Activated CD8-positive, alpha-beta memory T cell treated with anti-CD3 and anti-CD28 coated beads, Interleukin-2, amount 50 U/mL, for 1 hour (primary cell): ENCODE data around the gene DZIP3.
"Not testable (repeated sequence)": the region's sequence is repeated elsewhere in the genome, so short reads cannot be mapped to it uniquely, and the experiment has no call there.

Experiments
- DNase-seq: peaks from one replicate; pipeline ENCODE4 v3.0.0-alpha.2; 2020; ENCODE audit errors: extremely low read depth

The DZIP3 gene

DNA sequence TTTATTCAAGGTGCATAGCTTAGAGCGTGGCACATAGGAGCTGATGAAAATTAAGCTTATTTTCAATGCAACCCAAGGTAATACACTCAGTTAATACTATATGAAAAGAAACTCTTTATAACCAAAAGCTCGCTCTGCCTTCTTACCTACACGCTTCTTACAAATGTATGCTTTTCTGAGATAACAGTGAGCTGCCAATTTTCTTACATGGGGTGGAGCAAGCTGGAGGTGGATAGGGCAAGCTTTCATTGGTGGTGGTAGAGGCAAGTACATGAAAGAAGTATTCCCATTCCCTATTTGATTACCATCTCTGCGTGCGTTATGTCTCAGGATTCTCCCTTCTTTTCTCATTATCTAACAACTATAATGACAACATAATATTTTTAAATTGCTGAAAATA is 8.9 kb downstream of the DZIP3 start:
- DNase-seq: no peak

DNA sequence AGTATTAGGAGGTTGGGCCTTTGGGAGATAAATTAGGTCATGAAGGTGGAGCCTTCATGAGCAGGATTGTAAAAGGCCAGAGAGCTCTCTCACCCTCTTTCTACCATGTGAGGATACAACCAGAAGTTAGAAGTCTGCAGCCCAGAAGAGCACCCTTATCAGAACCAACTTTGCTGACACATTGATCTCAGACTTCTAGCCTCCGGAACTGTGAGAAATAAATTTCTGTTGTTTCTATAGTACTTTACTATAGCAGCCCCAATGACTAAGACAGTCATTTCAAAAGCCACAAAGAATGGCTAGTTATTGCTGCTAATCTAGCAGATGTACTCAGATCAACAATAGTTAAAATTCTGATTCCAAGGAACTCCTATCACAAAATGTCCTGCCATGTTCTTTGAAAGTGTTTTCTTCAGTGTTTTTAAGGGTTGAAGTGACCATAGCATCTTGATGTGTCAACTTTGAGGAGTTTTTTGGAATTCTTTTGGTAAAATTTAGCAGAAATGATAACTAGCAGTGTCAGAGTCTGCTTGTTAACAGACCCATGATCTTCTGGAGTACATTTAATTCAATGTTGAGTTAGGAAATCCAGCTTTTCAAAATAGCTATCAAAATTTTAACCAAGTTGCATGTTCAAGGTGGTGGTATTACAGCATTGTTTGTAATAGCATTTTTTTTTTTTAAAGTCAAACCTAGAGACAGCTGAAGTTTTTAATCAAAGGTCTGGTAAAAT is 10.3 kb downstream of the DZIP3 start:
- DNase-seq: no peak

DNA sequence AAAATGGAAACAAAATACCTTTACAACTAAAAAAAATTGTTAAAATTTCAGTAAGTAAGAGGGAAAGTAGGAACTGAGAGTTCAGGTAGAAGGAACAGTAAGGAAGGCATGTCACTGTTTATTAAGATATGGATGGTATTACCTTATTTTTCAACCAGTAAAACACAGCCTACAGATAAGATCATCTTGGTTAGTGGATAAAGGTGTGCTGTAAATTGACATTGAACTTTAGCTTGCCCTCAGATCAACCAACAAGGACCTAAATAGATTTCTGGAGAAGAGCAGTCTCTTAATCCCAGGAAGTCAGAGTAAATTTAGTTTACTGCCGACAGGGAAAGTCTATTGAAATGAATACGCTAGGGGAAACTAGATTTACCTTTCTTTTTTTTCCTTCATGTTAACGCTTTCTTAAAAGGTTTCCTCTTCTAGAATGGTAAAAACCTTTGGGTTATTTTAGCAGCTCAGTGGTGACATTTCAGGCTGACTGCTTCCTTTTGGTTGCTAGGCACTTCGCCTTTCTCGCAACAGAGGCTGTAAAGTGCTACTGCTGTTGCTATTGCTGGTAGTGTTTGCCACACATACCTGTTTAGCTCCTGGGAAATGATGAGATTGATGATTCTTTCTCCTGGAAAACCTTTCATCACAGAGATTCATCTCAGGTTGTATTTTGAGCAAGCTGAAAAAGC is 12.9 kb downstream of the DZIP3 start:
- no peak for DNase-seq

DNA sequence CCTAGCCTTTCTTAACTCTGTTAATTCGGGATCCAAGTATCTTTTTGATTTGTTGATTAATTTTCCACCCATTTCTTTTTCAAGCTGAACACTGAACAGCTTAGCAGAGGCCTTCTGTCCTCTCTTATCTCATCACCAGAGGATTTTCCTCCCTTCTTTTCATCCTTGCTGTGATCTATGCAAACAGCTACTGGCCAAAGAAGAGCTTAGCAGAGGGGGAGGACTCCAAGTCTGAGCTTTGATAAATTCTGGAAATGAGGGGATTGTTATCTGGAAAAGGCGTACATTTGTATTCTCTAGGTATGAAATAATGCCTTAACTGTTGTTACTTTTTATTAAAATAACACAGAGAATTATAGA is 13.4 kb downstream of the DZIP3 start:
- DNase-seq: no peak

DNA sequence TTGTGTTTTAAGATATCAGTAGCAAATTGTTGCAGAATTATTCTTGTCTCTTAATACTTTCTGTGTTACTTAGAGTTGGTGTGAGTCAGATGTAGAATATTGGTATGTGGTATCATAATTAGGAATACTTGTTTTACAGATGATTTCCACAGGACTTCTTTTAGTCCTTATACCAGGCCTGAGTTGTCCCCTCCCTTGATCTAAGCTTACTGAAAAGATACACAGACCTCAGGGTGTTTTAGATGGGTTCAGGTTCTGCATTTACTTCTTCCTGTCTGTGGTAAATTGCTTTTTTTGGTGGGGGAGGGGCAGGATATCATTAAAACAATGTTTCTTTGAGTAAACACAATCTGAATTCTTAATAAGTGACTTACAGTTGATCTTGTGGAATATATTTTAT is 14.2 kb downstream of the DZIP3 start:
- no peak for DNase-seq

DNA sequence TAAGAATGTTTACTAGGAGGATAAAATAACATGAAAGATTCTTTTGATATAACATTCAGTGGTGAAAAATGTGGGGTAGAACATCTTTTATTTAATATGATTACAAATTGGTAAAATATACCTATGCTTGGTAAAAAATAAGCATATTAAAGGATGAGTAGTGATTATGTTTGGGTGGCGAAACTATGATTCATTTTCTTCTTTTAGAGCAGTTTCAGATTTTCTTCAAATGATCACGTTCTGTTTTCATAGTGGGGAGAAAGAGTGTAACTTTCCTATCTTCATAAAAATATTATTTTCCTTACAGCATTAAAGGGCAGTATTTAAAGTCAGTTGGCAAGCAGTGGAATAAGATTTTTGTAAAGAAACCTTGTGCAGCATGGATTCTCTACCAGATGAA is 15.5 kb downstream of the DZIP3 start:
- no peak for DNase-seq

DNA sequence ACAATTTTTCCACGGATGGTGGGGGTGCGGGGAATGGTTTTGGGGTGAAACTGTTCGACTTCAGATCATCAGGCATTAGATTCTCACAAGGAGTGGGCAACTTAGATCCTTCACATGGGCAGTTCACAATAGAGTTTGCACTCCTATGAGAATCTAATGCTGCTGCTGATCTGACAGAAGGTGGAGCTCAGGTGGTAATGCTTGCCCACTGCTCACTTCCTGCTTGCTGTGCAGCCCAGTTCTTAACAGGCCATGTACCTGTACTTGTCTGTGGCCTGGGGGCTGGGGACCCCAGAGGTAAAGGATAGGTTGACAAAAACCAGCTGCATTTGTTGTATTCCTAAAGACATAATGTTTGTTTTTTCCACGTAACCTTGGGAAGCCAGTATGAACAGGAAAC is 16.0 kb downstream of the DZIP3 start:
- no peak for DNase-seq

DNA sequence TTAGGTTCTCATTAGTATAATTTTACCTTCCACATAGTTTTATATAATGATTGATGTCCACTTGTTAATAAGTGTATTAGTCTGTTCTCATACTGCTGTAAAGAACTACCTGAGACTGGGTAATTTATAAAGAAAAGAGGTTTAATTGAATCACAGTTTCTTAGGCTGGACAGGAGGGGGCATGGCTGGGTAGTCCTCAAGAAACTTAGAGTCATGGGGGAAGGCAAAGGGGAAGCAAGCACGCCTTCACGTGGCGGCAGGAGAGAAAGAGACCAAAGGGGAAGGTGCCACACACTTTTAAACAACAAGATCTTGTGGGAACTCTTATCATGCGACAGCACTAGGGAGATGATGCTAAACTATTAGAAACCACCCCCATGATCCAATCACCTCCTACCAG is 19.2 kb downstream of the DZIP3 start:
- no peak for DNase-seq

DNA sequence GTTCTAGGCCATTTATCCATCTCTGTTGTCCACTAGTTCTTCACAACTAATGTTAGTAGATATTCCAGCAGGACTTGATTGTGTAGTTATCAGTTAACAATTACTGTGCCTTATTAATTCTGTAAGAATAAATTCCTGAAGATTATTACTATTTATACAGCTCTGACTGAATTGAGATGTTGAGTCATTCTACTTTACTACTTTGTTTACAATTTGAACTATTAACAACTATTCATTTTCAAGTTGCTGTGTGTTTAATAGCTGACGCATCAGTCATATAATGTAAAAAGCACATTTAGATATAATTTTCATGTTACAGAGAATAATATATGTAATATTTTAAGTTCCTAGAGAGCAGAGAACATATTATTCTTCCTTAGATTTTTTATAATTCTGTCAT is 21.1 kb downstream of the DZIP3 start:
- no peak for DNase-seq

DNA sequence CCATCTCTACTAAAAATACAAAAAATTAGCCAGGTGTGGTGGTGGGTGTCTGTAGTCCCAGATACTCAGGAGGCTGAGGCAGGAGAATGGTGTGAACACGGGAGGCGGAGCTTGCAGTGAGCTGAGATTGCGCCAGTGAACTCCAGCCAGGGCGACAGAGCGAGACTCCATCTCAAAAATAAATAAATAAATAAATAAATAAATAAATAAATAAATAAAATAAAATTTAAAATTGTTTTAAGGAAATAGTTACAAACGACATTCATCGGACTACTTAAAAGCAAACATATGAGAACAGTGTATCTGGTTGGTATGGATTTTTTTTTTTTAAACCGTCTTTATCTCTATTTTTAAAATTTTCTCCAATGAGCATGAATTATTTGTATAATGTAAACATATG is 26.6 kb downstream of the DZIP3 start:
- DNase-seq: not testable (repeated sequence)

DNA sequence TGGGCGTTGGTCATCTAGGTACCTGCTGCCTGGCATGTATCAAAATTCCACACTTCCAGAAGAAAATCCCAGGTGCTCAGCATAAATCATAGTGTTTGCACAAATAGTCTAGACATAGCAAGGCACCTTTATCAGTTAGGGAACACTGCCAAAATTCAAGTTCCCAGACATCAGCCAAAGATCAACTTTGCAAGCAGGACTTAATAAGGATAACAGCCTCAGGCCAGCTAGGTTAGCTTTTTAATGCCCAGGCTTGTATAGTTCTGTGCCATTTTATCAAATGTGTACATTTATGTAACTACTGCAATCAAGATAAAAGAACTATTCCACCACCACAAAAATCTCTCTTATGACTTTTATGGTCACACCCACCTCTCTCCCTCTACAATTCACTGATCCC is 30.7 kb downstream of the DZIP3 start:
- no peak for DNase-seq

DNA sequence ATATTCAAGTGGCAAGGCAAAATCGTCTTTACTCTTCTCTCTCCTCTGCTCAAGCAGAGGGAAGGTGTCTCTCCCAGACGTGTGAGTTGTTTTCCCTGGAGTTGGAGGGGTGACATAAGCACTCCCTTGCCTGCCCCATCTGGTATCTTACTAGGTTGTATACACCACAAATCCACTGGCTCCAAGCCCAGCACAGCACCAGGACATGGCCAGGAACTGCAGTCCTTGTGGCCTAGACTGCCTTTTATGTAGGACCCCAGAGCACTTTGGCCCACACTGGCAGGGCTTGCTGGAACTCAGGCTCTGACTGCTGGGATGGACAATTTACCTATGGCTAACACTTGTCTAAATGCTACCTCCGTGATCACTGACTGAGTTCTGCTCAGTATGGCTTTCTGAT is 34.0 kb downstream of the DZIP3 start:
- DNase-seq: no peak

DNA sequence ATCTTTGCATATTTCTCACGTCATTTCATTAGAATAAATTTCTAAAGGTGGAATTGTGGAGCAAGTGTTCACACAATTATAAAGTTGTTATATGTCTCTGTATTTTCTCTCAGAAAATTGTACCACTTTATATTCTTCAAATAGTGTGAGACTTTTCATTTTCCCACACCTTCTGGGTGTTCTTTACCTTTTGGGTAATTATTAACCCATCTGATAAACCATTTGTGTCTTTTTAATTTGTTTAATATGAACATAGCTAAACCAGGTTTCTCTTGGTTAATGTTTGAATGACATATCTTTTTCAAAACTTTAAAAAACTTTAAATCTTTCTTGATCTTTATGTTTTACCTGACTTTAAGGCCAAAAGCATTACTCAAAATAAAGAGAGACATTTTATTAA is 40.5 kb downstream of the DZIP3 start:
- no peak for DNase-seq

DNA sequence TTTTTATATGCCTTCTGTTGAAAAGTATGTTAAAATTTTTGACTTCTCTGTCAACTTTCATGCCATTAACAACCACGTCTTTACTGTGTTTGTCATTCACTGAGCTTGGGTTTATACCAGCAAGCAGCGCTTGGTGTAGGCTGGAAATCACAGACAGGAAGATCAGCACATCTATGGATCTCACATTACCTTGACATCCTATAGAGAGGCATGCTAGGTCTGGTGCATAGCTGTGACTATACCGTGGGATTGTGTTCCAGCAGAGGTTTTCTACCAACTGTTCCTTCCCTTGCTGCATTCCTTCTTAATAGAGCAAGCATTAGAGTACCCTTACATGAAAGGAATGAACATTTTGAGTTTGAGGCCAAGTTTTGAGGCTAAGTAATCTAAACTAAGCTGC is 53.0 kb downstream of the DZIP3 start:
- no peak for DNase-seq

DNA sequence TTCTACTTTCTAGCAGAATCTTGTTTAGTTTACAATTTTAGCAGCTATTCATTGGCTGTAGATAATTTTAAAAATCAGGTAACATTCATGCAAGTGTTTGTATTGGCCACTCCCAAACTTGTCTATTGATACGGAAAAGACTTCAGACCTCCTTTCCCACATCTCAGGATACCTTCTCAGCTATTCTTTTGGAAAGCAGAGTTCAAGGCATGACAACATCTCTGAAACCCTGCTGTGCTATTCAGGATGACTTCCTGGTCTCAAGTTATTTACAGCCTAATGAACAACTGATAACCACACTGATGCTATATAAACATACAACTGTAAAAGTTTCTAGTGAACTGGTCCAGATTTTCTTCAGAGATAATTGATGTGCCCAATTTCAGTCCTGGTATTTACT is 55.8 kb downstream of the DZIP3 start:
- DNase-seq: no peak

DNA sequence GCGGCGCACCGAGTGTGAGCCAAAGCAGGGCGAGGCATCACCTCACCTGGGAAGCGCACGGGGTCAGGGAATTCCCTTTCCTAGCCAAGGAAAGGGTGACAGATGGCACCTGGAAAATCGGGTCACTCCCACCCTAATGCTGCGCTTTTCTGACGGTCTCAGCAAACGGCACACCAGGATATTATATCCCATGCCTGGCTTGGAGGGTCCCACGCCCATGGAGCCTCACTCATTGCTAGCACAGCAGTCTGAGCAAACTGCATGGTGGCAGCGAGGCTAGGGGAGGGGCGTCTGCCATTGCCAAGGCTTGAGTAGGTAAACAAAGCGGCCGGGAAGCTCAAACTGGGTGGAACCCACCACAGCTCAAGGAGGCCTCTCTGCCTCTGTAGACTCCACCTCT is 66.1 kb downstream of the DZIP3 start:
- DNase-seq: not testable (repeated sequence)

DNA sequence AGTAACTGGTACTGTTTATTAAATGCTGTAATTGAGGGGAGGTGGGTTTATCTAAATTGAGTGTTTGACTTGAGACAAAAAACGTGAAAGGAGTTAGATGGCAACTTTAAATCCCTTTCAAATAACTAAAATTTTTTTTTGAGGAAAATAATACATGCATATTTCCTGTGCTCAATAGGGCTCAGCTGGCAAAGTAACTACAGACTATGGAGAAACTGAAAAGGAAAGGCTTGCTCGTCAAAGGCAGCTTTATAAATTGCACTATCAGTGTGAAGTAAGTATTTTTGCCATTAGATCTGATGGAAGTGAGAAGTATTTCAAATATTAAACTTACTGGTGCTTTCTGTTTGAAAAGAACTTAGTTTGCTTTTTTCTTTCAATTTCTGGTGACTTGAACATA is 72.2 kb downstream of the DZIP3 start:
- DNase-seq: no peak

DNA sequence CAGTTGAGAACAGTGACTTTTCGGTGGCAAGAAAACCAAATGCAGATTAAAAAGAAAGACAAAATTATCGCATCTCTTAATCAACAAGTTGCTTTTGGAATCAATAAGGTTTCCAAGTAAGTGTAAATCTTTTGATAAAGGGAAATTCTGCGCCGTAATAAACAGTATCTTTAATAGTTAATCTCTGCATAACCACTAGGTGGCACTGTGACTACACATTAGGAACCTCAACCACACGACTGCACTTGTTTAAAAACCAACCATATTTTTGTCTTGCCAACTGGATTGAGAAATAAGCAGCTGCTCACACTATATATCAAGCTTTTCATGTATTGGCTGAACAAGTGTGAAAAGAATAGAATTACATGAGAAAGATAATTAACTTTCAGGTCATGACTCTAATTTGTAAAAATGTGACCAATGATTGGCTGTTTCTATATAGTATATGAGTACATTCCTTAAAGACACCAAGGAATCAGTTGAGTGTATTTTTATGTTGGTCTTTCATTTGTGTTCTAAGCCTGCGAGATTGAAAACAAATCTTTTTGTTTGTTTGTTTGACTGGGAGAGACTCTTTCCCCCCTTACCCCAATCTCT is 72.7 kb downstream of the DZIP3 start:
- DNase-seq: peak; percentile 11

DNA sequence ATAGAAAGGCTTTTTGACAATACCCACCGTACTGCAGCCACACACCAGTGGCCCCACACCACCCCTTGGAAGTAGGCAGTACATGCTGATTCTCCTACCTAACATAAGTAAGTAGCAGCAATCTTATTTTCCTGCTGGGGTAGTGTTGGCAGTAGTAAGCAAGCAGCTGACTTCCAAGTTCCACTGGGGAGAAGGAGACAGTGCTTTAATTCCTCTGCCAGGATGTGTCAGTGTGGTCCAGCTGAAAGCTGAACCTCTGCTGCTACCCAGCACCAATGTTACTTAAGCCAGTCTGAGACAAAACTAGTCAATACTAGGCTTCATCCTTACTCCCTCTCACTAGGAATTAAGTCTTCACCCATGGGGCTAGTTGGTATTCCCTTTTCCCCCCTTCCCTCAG is 74.7 kb downstream of the DZIP3 start:
- no peak for DNase-seq

DNA sequence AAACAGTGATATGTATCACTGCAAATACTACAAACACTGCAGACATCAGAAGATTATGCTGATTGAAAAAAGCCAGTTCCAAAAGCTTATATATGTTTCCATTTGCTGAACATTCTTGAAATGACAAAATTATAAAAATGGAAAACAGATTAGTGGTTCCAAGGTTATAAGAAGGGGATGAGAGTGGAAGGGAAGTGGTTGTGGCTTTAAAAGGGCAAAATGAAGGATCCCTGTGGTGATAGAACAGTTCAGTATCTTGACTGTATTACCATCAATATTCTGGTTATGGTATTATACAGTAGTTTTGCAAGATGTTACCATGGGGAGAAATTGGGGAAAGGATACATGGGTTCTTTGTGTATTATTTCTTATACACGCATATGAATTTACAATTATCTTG is 77.8 kb downstream of the DZIP3 start:
- DNase-seq: no peak

DNA sequence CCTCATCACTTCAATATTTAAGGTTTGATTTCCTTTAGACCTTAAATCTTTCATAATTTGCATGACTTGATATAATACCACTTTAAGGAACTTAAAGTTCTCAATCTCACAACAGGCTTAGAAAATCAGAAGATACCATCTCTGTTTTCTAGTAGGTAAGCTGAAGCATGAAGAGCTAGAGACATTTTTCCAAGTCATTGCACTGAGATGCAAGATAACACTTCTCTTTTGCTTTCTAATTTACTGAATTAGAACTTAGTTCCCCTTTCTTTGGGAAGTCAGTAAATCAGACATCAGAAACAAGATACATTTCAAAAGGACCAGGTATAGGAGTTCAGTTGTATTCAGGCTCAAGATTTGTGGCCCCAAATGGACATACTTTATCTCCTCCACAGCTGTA is 79.7 kb downstream of the DZIP3 start:
- no peak for DNase-seq

DNA sequence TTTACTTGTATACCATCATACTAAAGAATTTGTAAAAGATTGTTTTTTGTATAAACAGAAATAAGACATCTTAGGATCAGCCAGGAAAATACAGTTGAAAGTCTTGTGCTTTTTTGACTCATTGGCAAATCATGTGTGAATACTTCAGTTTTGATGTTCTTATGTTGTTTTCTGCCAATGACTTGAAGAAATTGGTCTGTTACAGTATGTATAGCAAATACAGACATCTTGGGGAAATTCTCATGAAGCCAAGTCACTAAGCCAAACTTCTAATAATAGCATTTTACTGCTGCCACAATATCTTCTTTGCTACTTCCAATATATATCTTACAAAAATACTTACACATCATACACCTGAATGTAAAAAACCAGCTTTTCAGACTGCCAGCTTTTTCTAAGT is 83.2 kb downstream of the DZIP3 start:
- DNase-seq: no peak

DNA sequence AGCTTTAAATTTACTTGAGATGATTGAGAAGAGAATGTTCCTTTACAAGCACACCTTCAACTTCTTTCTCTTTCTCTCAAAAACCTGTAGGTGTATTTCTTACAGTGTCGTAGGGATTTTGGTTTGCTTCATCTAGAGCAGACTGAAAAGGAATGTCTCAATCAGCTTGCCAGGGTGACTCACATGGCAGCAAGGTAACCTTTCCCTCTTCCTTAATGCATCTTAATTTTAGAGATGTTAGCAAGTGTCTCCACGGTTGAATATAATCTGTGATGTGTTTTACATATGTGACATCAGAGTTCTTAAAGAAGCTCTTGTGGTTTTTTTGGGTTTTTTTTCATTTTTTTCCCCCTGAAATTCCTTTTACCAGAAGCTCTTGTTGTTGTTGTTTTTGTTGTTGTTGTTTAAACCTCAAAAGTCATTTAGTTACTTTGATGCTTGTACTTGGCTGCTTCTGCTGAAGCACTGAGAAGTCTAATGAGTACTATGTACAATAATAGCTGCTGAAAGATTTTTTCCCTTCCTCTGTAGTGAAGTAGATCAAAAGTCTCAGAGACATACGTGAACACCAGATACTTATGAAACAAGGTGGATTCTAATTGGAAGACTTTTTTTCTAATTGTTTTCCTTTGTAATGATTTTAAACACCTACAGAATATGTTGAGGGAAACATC is 84.6 kb downstream of the DZIP3 start:
- no peak for DNase-seq
